ENCODE data around the gene FLT3.
A peak's percentile ranks its signal among the peaks of the same experiment; 100 is the strongest.
"Not testable (repeated sequence)": the region's sequence is repeated elsewhere in the genome, so short reads cannot be mapped to it uniquely, and the experiment has no call there.

Gene FLT3

GRCh38 chr13:27971236-27971645, 129.1 kb downstream of the FLT3 start:
- DNase-seq, result no peak

- DNase-seq, result no peak
These were observed 129.8 kb downstream of the FLT3 start for GRCh38 chr13:27970382-27971235.

- no peak for DNase-seq
These were observed 130.5 kb downstream of the FLT3 start for GRCh38 chr13:27969866-27970229.

- no peak for DNase-seq
These were observed 131.1 kb downstream of the FLT3 start, which contains the start of gene CDX2 for GRCh38 chr13:27969082-27969865. Gene CDX2 (minus strand): TSS chr13:27969315. CDS start chr13:27969006, 309 bp downstream.

GRCh38 chr13:27968316-27969081, 131.9 kb downstream of the FLT3 start:
- no peak for DNase-seq

- DNase-seq, result no peak
These were observed 132.6 kb downstream of the FLT3 start for GRCh38 chr13:27967736-27968315.

GRCh38 chr13:27967203-27967735, 133.1 kb downstream of the FLT3 start:
- DNase-seq, result no peak

- no peak for DNase-seq
These were observed 133.7 kb downstream of the FLT3 start for GRCh38 chr13:27966641-27967202.

- no peak for DNase-seq
These were observed 134.4 kb downstream of the FLT3 start for GRCh38 chr13:27965740-27966640.

- DNase-seq, result no peak
These were observed 135.0 kb downstream of the FLT3 start for GRCh38 chr13:27965343-27965739.

GRCh38 chr13:27964741-27965323, 135.5 kb downstream of the FLT3 start:
- no peak for DNase-seq

GRCh38 chr13:27964206-27964605, 136.2 kb downstream of the FLT3 start:
- DNase-seq, result not testable (repeated sequence)

GRCh38 chr13:27963491-27963890, 136.9 kb downstream of the FLT3 start:
- DNase-seq, result no peak

- no peak for DNase-seq
These were observed 137.4 kb downstream of the FLT3 start for GRCh38 chr13:27962982-27963381.

- no peak for DNase-seq
These were observed 138.1 kb downstream of the FLT3 start for GRCh38 chr13:27962128-27962841.

GRCh38 chr13:27961227-27962085, 138.9 kb downstream of the FLT3 start:
- no peak for DNase-seq

GRCh38 chr13:27960362-27961226, 139.8 kb downstream of the FLT3 start:
- peak; percentile 50 for DNase-seq

- DNase-seq, result no peak
These were observed 140.4 kb downstream of the FLT3 start for GRCh38 chr13:27959976-27960361.

Measured in inflammatory macrophage treated with lipopolysaccharide for 4 hours (primary cell).